VCaP (cell line): Measurements from ENCODE around the gene DGCR8.

Experiments
- H3K27ac ChIP-seq: fragments of 450-650 bp; 2 replicates; pipeline ENCODE4 v1.5.1; 2017
- CTCF ChIP-seq: fragments of 450-650 bp; conservative IDR thresholded peaks from 2 replicates; pipeline ENCODE4 v1.5.1; 2017; ENCODE audit warnings: mild to moderate bottlenecking, moderate library complexity

Gene DGCR8

DNA sequence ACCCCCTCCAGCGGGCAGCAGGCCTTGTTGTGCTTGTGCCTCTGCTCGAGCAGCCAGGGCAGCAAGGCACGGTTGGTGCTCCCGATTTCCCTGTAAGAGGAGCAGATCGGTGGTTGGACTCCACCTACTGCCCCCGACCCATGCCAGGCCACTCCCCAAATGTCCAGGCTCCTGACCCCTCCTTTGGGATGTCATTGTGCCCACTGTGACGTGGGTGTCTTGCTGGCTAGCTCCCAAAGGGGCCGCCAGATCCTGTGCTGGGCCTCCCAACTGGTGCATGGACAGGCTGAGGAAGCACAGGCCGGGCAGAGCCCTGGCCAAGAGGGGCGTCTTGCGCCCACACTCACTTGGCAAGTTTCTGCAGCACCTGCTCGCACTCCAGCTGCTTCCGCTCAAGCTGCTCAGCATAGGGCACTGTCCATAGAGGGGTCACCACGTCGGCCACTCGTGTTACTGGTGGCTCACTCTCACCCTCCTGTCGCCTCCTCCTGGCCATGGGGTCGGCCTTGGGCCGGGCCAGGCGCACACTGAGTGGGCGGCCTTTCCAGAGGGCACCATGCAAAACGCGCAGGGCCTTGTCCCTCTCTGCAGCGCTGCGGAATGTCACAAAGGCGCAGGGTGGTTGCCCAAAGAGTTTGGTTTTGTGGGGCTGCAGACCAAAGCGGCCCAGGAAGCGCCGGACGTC, 35.8 kb downstream of the DGCR8 start, which contains the start of gene RANBP1:
TSS of gene RANBP1 (plus strand) at position 414 of the 685 bp plus-strand sequence. CDS start at position 495, 81 bp downstream.
- no peak for TF ChIP-seq CTCF
- peak within 1 kb of the TSS; percentile 92 for H3K27ac ChIP-seq

- H3K27ac ChIP-seq, result peak overlapping the region; percentile 92
- TF ChIP-seq CTCF, result no peak
Observed at GRCh38 chr22:20116376-20116950, 36.4 kb downstream of the DGCR8 start.

DNA sequence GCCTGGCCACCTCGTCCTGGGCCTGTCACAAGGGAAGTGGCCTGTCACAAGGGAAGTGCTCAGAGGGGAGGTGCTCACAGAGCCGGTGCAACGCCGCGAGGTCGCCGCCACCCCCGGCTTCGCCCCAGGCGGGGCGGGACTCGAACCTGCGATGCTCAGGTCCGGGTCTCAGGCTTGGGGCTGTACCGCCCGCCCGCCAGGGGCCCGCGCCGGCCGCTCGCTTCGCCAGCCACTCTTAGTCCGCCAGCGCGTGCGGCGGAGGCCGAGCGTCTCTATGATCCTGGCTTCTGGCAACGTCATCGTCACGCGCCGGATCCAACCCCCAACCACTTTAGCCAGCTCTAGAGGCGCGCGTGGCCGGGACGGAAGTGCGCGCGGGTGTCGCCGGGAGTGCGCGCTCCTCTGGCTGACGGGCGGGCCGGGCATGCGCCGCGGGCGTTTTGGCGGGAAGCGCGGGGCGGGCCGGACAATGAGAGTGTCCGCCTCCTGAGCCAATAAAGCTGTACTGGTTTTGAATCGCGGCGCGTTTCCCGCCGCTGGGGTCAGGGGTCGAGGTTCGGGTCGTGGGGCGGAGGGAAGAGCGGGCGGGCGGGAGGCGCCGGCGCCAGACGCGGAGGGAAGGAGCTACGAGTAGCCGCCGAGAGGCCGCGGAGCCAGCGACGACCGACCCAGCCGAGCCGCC, 37.1 kb downstream of the DGCR8 start, which contains the start of gene TRMT2A:
TSS of gene TRMT2A (minus strand) at position 276 of the 682 bp plus-strand sequence. CDS start 320 bp downstream, outside the sequence.
- TF ChIP-seq CTCF, result peak; percentile 53
- H3K27ac ChIP-seq, result peak within 1 kb of the TSS; percentile 92

DNA sequence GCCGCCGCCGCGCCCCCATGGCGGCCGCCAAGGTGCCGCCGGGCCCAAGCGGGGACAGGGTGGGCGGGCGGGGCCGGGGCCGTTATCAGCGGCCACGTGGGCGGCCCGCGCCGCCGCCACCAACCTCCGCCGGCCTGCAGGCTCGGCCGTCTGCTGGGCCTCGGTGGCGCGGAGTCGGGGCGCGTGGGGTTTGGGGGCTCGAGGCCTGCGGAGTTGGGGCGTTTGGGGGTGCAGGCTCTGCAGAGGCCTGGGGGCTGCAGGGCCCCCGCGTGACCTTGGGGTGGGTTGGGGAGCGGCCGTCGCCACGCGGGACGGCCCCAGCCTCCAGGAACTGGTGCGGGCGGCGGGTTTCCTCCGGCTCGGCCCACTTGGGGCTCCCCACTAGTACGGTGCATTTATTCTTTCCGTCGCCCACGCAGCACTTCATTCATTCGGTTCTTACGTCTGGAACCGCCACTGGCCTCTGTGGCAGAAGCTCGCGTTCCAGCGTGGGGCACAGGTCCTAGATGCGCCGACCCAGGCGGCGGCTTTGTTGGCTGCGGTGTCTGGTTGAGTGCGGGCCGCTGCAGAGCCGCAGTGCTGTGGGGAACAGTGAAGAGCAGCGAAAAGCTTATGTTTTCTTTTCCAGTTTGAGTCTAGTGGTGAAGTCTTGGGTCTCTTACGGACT, 37.7 kb downstream of the DGCR8 start:
- H3K27ac ChIP-seq, result peak overlapping the region; percentile 92
- no peak for TF ChIP-seq CTCF

DNA sequence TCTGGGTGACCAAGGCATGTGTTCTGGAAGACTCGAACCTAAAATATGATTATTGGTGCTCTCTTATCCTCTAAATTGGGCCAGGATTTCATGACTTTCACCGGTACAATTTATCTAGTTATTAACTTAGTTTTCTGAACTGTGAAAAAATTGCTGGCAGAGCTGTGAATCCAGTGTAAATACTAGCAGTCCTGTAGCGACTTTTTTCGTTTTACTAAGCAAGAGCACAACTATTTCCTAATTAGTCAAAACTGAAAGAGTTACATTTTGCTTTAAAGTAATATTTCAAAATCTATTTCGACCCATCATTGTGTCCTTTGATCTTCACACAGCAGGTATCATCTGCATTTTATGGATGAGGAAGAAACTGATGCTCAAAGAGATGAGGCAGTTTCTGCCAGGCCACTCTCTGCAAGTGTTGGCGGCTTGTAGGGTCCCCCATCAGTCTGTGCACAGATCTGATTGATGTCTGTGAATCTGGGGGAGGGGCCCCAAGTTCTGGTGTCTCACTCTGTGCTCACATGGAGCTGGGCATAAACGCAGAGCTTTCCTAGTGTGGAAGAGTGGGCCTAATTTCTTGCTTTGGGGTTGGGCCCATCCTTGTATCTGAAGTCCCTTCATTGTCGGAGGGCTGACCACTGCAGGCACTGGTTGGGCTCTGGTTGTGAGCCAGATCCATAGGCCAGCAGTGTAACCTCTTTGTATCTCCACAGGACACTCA, 38.4 kb downstream of the DGCR8 start:
- TF ChIP-seq CTCF, result no peak
- H3K27ac ChIP-seq, result peak overlapping the region; percentile 92

DNA sequence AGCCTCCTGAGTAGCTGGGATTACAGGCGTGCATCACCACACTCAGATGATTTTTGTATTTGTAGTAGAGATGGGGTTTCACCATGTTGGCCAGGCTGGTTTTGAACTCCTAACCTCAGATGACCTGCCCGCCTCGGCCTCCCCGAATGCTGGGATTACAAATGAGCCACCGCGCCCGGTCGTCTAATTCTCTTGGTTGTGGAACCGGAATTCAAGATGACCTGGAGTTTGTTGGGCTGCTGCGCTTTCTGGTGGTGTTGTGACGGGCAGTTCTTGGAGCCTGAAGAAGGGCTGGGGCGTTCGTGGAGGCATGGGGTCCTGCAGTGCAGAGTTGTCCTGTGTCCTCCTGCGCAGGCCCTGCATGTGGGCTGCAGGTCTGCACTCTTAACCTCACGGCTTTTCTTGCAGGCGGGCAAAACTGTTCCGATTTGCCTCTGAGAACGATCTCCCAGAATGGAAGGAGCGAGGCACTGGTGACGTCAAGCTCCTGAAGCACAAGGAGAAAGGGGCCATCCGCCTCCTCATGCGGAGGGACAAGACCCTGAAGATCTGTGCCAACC, 41.9 kb downstream of the DGCR8 start:
- H3K27ac ChIP-seq, result peak overlapping the region; percentile 92; the same call in 1 of the 2 replicates
- TF ChIP-seq CTCF, result no peak
